ENCODE measurements around the gene TWSG1. TPM values are rescaled to one million over a fixed set of nuclear protein-coding genes. Genes with fewer than 3 reads are reported as not detected.
"Not testable (repeated sequence)": the region's sequence is repeated elsewhere in the genome, so short reads cannot be mapped to it uniquely, and the experiment has no call there.

Gene TWSG1
- total RNA-seq, 1 donor from 2014 or later: 7.1 TPM

DNA sequence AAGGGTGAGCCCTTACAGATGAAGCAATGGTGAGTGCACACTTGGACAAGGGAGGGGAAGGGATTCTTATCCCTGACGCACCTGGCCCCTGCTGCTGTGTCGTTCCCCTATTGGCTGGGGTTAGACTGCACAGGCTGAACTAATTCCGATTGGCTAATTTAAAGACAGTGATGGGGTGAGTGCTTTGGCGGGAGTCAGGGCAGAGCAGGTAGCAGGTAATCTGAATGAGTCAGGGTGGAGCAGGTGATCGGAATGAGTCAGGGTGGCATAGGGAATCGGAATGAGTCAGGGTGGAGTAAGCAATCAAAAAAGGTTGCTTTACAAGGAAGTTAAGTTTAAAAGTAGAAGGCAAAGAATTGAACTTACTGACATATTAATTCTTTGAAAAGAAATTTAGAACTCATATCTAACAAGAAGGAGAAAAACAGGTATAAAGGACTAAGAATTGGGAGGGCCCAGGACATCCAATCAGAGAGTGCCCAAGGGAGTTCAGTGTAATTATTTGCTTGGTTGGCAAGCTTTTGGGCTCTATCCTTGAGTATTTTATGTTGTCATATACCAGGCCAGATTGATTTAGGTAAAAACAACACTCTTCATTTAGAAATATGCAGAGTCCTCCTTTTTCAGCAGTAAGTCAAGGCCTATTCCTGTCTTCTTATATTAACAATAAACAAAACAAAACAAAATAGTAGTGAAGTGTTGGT lies 88.4 kb downstream of the TWSG1 start:
- intact Hi-C loops (cut with micrococcal nuclease): no loop called here

DNA sequence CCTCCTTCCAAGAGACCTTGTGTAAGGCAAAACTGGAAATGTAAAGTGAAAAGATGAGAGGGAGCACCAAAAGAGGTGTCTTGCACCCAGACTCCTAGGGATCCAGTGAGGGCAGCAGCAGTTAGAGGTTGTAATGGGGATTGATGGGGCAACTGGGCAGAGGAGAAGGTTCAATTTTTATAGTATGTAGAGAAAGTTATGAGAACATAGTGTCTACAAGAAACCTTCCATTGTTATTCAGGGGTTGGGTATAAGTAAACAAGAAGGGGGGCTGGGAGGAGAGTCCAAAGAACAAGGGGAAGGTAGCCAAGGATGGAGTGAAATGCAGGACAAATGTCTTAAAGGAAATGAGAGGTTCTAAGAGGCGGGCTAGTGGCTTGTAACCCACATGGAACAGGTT lies 89.1 kb downstream of the TWSG1 start:
- intact Hi-C loops (cut with micrococcal nuclease): not testable (repeated sequence)

DNA sequence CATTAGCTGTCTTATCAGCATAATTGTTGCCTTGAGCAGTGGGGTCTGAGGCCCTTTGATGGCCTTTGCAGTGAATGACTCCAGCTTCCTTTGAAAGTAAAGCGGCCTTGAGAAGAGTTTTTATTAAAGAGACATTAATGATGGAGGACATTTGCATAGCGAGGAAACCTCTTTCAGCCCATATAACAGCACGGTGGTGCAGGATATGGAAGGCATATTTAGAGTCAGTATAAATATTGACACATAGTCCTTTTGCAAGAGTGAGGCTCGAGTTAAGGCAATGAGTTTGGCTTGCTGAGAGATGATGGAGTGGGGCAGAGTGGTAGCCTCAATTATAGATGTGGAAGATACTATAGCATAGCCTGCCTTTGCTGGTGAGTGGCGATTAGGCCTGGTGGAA lies 89.7 kb downstream of the TWSG1 start:
- intact Hi-C loops (cut with micrococcal nuclease): not testable (repeated sequence)

DNA sequence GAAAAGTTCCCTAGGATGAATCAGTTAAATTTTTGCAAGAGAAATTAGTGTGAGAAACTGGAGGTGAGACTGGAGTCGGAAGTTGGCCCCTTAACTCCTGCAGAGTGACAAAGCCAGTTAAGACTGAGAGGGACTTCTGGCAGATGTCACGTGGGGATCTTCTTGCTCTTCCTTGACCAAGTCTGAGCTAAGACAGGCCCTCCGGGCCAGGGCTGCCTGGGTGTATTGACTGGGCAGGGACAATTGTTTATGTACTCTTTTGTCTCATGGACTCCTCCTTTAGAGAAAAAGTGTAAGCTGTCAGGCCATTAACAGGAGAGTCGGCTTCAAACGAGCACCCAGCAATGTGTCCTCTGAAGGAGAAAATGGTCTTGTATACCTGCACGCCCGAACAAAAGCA lies 92.2 kb downstream of the TWSG1 start:
- intact Hi-C loops (cut with micrococcal nuclease): no loop called here

DNA sequence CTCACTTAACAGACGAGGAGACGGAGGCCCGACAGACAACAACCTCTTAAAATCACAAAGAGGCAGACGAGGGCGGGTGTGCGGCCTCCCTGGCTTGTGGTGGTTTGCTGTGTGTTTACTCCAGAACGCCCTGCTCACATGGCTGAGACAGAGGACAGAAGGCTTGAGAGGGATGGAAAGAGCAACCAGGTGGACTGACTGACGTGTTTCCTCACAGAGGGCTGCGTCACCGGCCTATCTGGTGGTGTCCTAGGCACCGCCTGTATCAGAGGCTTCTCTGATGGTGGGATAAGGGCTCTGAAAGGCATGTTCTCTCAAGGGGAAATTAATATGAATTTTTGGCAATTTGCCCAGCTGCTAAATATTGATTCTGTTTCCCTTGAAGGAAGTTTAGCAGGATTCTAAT lies 93.7 kb downstream of the TWSG1 start:
- intact Hi-C loops (cut with micrococcal nuclease): no loop called here

DNA sequence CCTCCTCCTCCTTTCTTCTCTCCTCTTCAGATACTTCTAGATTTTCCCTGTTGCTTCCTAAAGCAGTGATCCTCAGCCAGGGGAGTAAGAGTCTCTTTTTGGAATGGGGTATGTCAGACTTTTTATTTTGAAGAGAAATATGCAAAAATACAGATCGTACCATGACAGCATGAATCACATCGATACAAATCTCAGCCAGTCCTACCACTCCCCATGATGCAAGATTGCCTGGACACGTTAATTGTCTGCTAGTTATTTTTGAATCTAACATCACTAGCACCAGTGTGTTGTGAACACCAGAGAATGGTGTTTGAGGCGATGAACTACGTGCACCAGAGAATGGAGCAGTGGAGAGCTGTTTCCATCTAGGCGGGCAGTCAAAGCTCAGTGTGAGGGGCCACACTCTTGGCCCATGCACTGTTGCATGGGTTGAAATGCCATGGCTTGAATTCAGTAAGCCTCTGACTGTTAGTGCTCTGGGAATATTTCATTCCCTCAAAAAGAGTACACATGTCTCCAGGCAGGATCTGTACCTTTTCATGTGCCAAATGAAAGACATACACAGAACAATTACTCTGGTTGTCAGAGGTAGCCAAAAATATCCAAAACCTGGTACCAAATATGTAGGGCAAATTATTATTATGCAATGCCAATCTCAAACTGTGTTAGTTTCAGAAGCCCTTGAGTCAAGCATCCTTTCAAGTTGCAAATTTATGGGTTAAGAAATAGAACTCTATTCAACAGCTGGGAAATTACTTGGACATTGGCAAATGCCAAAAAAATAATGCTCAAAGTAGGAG lies 94.5 kb downstream of the TWSG1 start:
- intact Hi-C loops (cut with micrococcal nuclease): no loop called here

GRCh38 chr18:9429662-9429993 lies 95.1 kb downstream of the TWSG1 start:
- intact Hi-C loops (cut with micrococcal nuclease): no loop called here

DNA sequence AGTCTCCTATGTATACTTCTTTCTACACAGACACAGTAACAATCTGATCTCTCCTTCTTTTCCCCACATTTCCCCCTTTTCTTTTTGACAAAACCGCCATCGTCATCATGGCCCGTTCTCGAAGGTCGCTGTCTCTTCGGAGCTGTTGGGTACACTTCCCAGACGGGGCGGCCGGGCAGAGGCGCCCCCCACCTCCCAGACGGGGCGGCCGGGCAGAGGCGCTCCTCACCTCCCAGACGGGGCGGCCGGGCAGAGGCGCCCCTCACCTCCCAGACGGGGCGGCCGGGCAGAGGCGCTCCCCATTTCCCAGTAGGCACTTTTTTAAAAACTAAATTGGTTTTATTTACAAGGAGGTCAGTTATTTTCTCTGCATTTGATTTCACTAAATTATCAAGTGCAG lies 95.7 kb downstream of the TWSG1 start:
- intact Hi-C loops (cut with micrococcal nuclease): not testable (repeated sequence)

GRCh38 chr18:9431296-9431695 lies 96.7 kb downstream of the TWSG1 start:
- intact Hi-C loops (cut with micrococcal nuclease): no loop called here

DNA sequence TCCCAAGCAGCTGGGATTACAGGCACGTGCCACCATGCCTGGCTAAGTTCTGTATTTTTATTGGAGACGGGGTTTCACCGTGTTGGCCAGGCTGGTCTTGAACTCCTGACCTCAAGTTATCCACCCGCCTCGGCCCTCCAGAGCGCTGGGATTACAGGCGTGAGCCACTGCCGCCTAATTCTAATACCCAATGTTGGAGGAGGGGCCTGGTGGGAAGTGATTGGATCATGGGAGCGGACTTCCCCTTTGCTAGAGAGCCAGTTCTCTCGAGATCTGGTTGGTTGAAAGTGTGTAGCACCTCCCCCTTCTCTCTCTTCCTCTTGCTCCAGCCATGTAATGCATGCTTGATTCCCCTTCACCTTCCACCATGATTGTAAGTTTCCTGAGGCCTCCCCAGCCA lies 98.5 kb downstream of the TWSG1 start:
- intact Hi-C loops (cut with micrococcal nuclease): not testable (repeated sequence)

DNA sequence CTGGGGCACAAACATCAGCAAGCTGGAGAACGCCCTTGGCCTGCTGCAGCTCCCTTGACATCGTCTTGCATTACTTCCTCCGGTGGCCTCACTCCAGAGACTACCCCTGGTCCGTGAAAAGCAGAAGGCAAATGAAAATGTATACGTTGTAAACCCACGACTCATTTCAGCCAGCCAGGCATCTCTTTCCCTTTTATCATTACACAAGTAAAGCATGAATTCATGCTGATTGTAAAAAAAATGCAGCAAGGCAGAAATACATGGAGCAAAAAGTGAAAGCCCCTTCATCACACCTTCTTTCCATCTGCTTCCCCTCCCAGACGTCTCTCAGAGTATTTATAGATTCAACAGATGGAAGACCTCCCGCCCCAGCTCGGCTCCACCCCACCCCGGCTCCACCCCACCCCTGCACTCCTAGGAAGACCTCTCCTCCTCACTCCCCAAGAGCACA lies 99.1 kb downstream of the TWSG1 start:
- intact Hi-C loops (cut with micrococcal nuclease): no loop called here

DNA sequence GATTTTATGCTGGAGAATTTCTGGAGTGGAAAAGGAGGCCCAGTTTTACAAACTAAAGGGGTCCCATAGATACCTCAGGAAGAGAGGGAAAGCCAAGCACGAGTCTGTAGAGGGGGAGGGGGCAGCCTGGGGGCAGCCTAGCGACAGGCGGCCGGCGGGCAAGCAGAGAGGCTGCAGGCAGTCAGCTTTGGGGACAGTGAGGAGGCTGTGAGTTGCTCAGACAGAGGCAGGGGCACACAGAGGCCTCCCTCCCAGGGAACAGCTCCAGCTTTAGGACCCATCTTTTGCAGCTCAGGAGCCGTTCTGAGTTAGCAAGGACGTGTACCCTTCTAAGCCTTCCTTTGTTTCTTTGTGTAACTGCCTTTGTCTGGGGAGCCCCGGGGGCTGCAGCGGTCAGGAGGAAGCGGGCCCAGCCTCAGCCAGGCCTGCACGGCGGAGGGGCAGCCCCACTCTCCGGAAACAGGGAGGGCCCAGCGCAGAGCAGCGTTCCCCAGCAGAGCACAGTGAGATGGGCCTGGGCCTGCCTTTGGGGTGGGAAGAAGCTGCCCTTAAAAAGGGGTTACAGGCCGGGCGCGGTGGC lies 99.6 kb downstream of the TWSG1 start:
- intact Hi-C loops (cut with micrococcal nuclease): no loop called here

- intact Hi-C loops (cut with micrococcal nuclease): no loop called here
Observed at GRCh38 chr18:9435041-9435440, 100.5 kb downstream of the TWSG1 start.

DNA sequence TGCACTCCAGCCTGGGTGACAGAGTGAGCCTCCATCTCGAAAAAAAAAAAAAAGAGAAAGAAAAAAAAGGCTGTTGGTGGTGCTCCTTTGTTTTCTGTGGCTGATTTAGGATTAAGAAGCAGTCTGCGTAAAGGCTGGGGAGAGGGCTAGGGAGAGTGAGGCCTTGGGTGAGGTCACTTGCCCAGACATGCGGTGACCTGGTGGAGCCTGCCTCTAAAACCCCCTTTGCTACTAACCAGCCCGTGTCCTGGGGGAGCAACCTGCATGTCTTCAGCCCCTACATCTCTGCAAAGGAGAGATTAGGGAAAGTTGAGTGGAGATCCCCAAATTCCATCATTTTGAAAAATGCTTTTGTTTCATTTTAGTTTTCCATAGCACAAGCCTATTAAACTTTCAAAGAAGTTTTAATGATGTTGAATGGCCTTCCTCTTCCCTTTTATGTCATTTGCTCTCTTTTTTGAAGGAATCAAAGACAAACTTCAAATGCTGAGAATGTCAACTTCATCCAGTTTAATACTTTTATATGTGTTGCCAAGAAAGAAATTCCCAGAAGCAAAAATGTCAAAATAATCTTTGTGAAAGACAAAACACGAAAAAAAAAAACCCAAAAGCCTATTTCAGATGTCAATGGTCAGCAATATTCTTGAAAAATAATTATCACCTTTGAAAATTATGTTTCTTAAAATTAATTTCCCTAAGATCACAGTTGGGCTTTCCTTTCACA lies 101.8 kb downstream of the TWSG1 start:
- intact Hi-C loops (cut with micrococcal nuclease): no loop called here

DNA sequence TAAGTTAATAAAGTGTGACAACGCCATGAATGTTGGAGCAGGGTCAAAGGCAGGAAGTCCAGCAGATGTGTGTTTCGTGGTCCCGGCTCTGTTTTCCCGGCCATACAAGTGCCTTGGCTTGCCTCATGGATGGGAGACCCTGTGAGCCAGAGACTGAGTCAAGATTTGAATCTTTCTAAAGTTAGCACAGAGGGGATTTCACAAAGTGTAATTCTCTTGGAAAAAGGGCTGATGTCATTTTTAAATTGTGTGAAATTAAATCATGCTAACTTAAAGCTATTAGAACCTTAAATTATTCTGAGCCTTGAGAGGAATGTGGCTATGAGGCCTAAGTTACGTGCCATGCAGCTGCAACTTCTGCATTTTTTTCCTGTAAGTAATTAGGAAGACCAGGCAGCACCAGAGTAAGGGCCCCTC lies 102.5 kb downstream of the TWSG1 start:
- intact Hi-C loops (cut with micrococcal nuclease): no loop called here

DNA sequence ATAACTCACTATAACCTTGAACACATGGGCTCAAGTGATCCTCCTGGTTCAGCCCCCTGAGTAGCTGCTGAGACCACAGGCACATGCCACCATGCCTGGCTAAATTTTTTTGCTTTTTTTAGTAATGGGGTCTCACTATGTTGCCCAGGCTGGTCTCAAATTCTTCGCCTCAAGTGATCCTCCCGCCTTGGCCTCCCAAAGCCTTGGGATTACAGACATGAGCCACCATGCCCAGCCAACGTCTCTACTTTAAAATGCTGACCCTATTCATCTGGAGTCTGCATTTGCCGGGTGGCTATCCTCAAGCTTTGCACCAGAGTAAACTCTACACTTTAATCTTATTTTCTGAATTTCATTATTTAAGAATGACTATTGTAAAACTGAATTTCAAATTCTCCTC lies 103.1 kb downstream of the TWSG1 start:
- intact Hi-C loops (cut with micrococcal nuclease): no loop called here

GRCh38 chr18:9441061-9441460 lies 106.5 kb downstream of the TWSG1 start:
- intact Hi-C loops (cut with micrococcal nuclease): no loop called here

- intact Hi-C loops (cut with micrococcal nuclease): no loop called here
Observed at GRCh38 chr18:9444549-9444948, 110.0 kb downstream of the TWSG1 start.

GRCh38 chr18:9446839-9447238 lies 112.3 kb downstream of the TWSG1 start:
- intact Hi-C loops (cut with micrococcal nuclease): no loop called here

DNA sequence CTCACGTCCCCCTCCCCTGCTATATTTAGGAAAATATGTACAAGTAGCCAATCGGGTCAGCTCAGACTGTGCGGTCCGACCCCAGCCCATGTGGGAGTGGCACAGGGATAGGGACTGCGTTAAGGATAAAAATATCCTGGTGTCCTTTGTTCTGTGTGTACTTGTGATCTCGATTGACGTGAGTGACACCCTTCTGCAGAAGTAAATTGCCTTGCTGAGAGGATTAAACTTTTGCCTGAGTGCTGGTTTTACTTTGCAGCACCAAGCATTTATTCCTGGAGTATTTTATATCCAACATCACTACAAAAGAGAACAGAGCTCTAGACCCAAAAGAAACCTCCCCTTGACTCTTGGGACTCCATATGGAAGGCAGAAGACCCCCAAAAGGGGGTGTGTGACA lies 112.8 kb downstream of the TWSG1 start:
- intact Hi-C loops (cut with micrococcal nuclease): no loop called here

GRCh38 chr18:9449600-9450414 lies 115.2 kb downstream of the TWSG1 start:
- intact Hi-C loops (cut with micrococcal nuclease): no loop called here

All from T-helper 2 cell treated with Interferon-gamma antibody and Interleukin-4, amounts not matched to agents 100 ng/mL and 5 ng/mL, for 36 hours (primary cell).